SK-N-MC (cell line): Measurements from ENCODE around the gene CLK2.

ENCODE experiments used
- EZH2 ChIP-seq: fragments of 200-600 bp; sonication (generic); IDR thresholded peaks from one replicate; pipeline ENCODE4 v1.6.1; 2017; ENCODE audit warnings: antibody characterized with exemption
- FOXP2 ChIP-seq: optimal IDR thresholded peaks from 2 replicates; pipeline ENCODE3; 2011; ENCODE audit warnings: mild to moderate bottlenecking, moderate library complexity; ENCODE audit not compliant: insufficient read depth; ENCODE audit errors: extremely low read length, control extremely low read depth
- POLR2AphosphoS5 ChIP-seq: IDR thresholded peaks from 2 replicates; pipeline ENCODE4 v1.6.1; 2012; ENCODE audit warnings: mild to moderate bottlenecking, low read depth, low read length, borderline replicate concordance

DNA sequence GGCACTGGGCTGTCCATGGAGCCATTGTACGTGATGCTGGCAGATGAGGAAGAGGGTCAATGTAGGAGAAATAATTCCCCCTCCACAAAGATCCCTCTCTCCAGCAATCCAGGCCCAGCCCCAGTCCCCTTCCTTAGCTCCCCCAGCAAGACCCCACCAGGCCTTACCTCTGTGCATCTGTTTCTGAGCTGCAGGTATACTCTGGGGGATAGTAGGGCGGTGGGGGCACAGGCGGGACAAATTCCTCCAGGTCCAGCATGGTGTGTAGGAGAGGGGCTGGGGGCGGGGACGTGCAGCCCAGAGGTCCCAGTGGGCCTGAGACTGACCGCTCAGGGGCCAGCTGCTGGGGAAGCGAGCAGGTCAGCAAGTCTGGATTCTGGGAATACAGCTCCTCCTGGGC lies 21.7 kb downstream of the CLK2 start:
- TF ChIP-seq EZH2 (no peak), FOXP2 (no peak), POLR2AphosphoS5 (no peak)
